COLO668 (cell line): ENCODE results near the gene SIVA1.
A peak's percentile ranks its signal among the peaks of the same experiment; 100 is the strongest.

Experiments
- DNase-seq: peaks from one replicate; lab custom pipeline; 2025; ENCODE audit not compliant: unreplicated experiment; lab: John Stamatoyannopoulos, UW

SIVA1 gene, protein sequence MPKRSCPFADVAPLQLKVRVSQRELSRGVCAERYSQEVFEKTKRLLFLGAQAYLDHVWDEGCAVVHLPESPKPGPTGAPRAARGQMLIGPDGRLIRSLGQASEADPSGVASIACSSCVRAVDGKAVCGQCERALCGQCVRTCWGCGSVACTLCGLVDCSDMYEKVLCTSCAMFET

DNA sequence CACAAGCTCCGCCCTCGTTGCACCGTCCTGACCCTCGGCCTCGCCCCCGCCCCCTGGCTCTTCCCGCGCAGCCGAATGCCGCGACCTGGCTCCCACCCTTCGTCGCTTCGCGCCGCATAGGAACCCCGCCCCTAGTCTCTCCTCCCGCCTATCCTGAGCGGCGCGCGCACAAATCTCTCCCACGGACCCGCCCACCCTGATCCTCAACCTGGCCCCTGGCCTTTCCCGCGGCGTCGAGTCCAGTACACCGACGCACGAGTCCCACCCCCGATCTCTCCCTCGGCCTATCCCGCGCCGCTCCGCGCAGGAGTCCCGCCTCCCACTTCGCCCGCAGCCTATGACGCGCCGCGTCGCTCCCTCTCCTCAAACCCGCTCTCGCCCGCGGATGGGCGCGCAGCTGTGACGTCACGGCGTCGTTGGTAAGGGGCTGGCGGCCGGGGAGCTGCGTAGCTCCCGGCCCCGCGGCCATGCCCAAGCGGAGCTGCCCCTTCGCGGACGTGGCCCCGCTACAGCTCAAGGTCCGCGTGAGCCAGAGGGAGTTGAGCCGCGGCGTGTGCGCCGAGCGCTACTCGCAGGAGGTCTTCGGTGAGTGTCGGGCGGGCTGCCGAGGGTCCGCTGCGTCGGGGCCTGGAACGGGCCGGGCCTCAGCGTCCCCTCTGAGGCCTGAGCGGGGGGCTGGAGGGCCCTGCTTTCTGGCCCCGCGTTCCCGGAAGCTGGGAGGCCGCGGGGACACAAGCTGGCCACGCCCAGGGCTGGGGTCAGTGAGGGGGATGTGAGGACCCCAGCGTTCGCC is at the start of gene SIVA1:
SIVA1 (plus strand) TSS at position 413 of the 793 bp plus-strand sequence; CDS start at position 468, 55 bp downstream.
- peak; percentile 100 for DNase-seq

DNA sequence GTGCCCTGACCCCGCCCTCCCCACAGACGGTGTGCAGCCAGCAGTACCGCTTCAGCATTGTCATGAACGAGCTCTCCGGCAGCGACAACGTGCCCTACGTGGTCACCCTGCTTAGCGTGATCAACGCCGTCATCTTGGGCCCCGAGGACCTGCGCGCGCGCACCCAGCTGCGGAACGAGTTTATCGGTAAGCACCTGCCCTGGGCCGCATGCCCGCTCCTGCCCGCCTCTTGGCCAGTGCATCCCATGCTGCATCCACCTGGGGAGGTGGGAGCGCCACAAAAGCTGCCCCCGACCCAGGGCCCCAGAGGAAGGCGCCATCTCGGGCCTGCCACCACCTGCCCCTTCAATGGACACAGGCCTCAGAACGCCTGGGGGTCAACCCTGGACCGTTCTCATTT is 49.7 kb upstream of the SIVA1 start:
- no peak for DNase-seq

DNA sequence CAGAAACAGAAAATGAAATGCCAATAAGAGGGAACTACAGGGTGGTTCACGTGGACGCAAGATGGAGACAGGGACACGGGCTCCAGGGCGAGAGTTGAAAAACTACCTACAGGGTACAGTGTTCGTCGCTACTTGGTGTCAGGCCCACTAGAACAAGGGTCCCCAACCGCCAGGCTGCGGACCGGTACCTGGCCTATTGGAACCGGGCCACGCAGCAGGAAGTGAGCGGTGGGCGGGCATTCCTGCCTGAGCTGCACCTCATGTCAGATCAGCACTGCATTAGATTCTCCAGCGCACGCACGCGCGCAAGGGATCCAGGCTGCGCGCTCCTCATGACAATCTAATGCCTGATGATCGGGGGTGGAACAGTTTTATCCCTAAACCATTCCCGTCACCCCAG is 48.7 kb upstream of the SIVA1 start:
- no peak for DNase-seq

DNA sequence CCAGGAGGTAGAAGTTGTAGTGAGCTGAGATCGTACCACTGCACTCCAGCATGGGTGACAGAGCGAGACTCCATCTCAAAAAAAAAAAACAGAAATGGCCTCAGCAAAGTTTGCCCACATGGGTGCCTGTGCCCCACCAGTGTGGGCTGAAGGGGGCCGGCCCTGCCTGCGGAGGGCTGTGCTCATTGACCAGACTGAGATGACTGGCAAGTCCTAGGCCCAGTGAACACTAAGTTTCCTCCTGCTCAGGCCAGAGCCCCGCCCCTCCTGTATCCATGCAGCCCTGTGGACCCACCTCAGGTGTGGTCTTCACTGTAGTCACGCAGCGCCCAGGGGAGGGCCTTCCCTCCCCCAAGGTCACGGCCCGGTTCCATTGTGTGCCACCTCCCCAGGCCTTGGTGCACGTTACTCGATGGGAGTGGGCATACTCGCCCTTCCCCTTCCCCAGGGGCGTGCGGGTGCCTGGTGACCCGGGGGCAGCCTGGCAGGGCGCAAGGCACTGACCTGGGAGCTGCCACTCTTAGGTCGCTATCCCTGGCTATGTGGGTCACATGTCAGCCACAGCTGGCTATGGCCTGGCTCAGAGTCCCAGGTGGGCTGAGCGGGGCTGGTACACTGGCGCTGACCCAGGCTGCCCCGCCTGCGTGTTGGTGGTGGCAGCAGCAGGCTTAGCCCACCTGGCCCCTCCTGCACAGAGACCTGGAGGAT is 47.5 kb upstream of the SIVA1 start:
- no peak for DNase-seq

DNA sequence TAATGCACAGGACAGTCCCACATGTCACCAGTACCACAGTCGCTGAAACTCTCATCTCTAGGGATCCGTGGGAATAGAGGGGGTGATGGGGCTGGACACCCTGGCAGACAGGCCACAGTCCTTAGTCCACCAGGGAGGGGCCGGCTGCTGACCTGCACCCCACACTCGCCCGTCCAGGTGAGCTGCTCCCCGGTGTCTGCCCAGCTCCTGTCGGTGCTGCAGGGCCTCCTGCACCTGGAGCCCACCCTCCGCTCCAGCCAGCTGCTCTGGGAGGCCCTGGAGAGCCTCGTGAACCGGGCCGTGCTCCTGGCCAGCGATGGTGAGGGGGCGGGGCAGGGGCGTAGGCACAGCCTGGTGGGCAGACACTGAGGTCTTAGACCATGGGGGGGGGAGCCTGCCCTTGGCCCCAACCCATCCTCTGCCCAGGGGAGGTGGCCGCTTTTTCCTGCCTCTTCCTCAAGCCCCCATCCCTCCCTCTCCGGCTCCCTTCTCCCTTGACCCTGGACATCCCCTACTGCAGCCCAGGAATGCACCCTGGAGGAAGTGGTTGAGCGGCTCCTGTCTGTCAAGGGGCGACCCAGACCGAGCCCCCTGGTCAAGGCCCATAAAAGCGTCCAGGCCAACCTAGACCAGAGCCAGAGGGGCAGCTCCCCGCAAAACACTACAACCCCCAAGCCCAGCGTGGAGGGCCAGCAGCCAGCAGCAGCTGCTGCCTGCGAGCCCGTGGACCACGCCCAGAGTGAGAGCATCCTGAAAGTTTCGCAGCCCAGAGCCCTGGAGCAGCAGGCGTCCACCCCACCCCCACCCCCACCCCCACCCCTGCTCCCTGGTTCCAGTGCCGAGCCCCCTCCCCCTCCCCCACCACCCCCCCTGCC is 46.0 kb upstream of the SIVA1 start:
- DNase-seq: peak; percentile 33

DNA sequence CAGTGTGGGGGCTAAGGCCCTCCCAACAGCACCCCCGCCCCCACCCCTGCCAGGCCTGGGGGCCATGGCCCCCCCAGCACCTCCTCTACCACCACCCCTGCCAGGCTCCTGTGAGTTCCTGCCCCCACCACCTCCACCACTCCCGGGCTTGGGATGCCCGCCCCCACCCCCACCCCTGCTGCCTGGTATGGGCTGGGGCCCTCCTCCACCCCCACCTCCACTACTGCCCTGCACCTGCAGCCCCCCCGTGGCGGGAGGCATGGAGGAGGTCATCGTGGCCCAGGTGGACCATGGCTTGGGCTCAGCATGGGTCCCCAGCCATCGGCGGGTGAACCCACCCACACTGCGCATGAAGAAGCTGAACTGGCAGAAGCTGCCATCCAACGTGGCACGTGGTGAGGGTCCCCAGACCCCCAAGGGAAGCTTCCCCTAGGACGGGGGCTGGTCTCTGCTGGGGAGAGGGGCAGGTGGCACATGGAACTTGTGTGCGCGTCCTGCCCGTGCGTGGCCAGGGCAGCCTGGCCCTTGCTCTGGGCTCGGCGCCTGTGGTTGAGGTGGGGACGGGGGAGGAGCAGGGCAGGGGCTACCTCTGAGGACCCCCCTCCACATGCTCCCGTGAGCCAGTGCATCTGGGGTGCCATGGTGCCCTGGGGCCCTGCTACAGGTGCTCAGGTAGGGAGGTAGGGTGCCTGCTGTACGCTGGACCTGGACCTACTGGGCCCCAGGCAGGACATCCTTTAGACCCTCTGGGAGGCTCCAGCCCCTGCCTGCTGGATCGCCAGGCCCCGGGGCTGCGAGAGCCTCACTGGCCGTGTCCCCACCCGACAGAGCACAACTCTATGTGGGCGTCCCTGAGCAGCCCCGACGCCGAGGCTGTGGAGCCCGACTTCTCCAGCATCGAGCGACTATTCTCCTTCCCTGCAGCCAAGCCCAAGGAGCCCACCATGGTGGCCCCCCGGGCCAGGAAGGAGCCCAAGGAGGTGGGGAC is 45.0 kb upstream of the SIVA1 start:
- DNase-seq: peak; percentile 18

DNA sequence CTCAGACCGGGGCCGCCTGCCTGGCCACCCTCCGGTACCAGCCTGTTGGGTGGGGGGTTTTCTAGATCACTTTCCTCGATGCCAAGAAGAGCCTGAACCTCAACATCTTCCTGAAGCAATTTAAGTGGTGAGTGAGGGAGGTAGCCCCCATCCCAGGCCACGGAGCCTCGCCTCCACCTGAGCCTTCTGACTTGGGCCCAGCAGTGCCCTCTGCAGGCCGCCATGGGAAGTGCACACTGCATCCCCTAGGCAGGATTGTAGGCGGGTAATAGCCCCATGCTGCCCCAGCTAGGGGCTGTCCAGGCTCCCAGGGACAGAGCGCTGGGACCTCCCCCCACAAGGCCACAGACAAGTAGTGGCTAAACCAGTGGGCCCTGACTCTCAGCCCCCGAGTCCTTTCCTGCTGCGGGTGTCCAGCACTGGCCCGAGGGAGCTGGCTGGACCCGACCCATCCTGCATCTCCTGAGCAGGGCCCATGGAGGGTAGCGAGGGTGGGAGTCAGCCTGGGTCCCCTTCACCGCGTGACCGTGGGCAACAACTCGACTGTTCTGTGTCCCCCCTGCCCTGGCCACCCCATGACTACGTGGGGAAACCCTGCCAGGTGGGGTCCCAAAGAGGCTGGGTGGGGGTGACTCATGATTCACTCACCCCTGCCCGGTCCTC is 44.2 kb upstream of the SIVA1 start:
- DNase-seq: peak; percentile 80

DNA sequence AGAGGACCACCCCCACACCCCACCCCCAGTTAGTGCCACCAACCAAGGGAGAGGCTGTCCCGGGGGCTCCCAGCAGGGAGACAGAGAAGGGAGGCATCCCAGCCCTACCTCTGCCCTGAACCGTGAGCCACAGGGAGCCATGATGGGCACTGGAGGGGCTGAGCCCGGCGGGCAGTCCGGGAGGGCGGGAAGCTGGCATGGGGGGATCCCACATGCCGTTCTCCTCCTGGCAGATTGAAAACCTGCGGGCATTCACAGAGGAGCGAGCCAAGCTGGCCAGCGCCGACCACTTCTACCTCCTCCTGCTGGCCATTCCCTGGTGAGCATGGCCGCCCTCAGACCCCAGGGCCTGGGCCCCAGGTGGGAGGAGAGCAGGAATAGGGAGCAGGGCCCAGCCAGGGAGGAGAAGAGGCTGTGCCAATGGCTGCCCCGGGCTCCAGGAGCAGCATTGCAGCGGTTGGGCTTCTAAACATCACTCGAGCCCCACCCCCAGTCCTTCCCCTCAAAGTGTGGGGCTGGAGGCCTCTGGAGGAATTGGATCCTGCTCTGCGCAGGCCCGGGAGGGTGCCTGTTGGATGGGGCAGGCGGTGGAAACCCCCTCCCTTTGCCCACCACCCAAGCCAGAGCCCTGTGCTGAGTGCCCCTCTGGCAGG is 43.4 kb upstream of the SIVA1 start:
- DNase-seq: no peak

DNA sequence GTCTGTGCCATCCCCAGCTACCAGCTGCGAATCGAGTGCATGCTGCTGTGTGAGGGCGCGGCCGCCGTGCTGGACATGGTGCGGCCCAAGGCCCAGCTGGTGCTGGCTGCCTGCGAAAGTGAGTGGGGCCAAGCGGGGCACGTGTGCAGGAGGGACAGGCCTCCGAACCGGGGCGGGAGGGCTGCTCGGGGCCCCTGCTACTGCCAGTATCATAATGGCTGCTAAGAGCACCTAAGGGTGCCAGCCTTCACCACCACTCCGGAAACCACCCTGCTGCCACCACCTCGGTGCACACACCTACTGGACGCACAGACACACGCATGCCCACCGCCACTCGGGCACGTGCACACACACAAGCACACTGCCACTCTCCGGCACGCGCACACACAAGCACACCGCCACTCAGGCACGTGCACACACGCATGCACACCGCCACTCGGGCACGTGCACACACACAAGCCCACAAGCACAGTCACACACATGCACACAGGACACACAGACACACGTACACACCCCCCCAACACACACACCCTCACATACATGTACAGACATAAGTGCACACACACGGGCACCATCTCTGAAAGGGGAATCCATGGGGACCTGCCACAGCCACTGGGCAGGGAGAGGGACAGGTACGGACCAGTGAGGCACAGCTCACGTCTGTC is 42.7 kb upstream of the SIVA1 start:
- DNase-seq: no peak

DNA sequence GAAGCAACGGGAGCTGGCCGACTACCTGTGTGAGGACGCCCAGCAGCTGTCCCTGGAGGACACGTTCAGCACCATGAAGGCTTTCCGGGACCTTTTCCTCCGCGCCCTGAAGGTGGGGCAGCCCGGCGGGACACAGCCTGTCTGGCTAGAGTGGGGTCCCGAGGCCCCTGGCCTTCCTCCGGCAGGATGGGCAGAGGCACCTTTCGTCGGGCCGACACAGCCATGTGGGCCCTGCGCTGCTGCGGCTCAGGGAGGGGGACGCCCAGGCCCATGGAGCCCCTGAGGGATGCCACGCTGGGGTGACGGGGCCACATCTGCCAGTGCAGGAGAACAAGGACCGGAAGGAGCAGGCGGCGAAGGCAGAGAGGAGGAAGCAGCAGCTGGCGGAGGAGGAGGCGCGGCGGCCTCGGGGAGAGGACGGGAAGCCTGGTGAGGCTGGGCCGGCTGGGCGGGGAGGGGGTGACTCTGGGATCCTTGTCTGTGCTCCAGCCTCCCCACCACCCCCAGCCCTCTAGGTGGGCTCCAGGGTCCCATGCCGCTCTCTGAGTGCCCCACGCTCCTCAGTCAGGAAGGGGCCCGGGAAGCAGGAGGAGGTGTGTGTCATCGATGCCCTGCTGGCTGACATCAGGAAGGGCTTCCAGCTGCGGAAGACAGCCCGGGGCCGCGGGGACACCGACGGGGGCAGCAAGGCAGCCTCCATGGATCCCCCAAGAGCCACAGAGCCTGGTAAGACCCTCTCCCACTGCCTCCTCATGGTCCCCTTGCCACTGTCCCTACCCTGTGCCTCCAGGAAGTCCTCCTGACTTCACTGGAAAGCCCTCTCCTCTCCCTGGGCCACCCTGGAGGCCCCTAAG is 39.8 kb upstream of the SIVA1 start:
- no peak for DNase-seq

DNA sequence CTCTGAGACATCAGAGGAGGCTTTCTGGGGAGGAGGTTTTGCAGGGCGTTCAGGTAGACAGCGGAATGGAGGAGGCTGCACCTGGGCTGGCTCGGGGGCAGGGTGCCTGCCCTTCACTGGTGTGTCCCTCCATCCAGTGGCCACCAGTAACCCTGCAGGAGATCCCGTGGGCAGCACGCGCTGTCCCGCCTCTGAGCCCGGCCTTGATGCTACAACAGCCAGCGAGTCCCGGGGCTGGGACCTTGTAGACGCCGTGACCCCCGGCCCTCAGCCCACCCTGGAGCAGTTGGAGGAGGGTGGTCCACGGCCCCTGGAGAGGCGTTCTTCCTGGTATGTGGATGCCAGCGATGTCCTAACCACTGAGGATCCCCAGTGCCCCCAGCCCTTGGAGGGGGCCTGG is 38.9 kb upstream of the SIVA1 start:
- DNase-seq: no peak

DNA sequence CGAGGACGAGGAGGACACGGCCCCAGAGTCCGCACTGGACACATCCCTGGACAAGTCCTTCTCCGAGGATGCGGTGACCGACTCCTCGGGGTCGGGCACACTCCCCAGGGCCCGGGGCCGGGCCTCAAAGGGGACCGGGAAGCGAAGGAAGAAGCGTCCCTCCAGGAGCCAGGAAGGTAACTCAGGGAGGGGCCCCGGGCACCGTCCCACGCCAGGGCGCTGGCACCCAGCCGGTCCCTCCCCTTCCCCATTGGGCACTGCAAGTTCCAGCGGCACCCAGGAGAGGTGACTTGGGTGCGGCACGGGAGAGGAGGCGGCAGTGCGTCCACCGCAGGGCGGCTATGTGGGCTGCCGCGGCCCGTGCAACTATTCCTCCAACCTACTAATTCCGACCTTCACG is 38.3 kb upstream of the SIVA1 start:
- no peak for DNase-seq

DNA sequence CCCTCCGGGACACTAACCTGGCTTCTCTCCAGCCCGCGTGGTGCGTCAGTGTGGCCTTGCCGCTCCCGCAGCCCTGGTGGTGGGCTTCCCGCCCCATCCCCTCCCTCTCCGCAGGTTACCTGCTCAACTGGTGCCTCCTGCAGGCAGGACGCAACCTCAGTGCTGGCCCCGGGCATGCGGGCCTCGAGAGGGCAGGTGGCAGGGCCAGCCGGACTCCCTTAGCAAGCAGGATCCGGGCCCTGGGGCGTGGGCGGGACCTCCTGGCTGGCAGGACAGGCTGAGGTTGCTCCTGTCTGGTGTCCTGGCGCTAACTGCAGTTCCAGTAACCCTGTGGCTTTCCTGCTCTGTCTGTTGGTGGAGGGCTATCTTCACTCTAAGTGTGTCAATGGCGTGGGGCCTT is 37.5 kb upstream of the SIVA1 start:
- no peak for DNase-seq

DNA sequence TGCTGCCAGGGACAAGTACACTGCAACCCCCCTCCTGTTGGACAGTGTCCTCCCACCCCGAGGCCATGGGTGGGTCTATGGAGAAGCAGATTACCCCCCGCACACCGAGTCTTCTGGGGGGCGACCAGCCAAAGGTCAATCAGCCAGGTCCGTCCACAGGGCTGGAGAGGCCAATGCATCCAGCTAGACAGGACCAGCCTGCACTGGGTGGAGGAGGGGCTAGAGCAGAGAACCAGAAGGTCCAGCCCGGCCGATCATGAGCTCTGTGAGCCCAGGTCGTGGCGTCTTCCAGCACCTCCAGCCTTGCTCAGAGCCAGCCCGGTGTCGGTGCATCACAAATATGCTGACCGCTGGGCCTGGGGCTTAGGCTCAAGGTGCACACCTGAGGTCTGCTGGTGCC is 37.1 kb upstream of the SIVA1 start:
- DNase-seq: no peak

DNA sequence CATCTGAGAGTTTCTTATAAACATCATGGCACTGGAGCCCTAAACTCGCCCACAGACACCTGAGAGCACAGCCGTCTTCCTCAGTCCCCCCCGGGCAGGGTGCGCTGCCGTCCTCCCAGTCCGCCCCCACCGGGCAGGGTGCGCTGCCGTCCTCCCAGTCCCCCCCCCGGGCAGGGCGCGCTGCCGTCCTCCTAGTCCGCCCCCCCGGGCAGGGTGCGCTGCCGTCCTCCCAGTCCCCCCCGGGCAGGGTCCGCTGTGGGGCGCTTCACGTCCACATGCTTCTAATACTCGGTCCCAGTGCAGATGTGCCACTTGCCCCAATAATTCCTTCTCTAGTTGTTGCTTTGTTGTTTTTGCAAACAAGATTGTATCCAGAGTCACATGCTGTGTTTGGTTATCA is 35.8 kb upstream of the SIVA1 start:
- no peak for DNase-seq

DNA sequence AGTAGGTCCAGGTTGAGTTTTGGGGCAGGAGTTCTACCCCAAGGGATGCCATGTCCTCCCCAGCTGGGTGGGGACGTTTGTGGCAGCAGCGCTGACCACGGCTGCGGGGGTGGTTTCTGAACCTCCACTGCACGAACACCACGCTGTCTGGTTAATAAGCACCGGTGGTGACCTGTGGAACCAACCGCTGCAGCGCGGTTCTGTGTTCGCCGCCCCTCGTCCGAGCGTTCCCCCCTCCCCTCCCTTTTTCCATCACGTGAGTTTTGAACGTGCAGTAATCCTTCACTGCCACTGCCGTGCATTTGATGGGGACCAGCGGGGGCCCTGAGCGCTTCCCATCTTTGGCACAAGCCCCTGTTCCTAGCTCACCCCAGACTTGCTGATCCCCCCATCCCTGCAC is 35.3 kb upstream of the SIVA1 start:
- DNase-seq: no peak

DNA sequence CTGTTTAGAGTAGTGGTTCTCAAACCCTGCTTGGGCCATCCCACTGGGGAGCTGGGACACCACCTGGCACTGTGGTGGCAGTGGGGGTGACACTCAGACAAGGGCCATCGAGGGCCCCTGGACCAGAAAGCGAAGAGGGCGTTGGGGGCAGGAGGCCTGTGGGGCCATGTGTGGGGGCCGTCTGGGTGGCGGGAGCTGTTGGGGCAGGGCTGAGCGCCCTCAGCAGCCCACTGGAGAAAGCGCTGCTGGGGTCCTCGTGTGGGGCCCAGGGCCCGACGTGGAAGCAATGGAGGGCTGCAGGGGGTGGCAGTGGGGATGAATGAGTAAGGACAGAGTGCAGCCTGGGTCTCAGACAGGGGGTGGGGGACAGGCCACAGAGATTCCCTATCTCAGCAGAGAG is 34.8 kb upstream of the SIVA1 start:
- no peak for DNase-seq

DNA sequence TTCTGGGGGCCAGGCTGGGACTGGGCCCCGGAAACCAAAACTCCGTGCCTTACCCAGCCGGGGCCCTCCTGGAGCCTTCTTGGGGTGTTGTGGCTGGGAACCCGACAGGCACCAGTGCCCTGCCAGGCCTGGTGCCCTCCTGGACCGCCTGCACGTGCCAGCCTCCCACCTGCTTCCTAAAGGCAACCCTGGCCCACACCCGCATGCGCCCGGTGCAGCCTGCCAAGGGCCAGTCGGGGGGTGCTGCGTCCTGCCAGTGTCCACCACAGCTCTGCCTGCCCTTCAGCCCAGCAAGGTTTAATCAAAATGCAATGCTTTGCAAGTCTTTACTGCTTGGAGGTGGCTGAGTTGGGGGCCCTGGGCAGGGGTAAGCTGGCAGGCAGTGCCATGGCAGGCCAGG is 34.1 kb upstream of the SIVA1 start:
- no peak for DNase-seq
